H1 (cell line): ENCODE results near the gene PARD3. TPM values are rescaled to one million over a fixed set of nuclear protein-coding genes. Genes with fewer than 3 reads are reported as not detected.

ENCODE experiments used
- CTCF ChIA-PET: fragments of 300-600 bp; sonication (Branson Sonifier 250); formaldehyde crosslinking; loops from one replicate; lab custom pipeline; 2021; ENCODE audit not compliant: partially characterized antibody; lab: Charles Lee
- POLR2A ChIA-PET: fragments of 300-600 bp; sonication (Branson Sonifier 250); formaldehyde crosslinking; loops from one replicate; lab custom pipeline; 2021; ENCODE audit warnings: inconsistent platforms; ENCODE audit not compliant: partially characterized antibody; lab: Charles Lee
- DNase-seq, 2 experiments: peaks; one replicate each; pipeline versions ENCODE4 v3.0.0 to v3.0.0-alpha.2; 2010 to 2022; ENCODE audit warnings: low spot score in 2 of 2, low read depth in 1 of 2, mixed read lengths in 1 of 2
- FAIRE-seq: peaks from 2 replicates; lab custom pipeline; 2011; peaks lifted over from hg19 to GRCh38; lab: Jason Lieb, UNC
- H2AFZ ChIP-seq: 2 replicates; pipeline ENCODE4 v1.8.1; 2012; ENCODE audit warnings: low read length, inconsistent platforms
- H2AK5ac ChIP-seq: 2 replicates; pipeline ENCODE4 v1.6.1; 2013; ENCODE audit warnings: low read depth, low read length
- H2BK120ac ChIP-seq: replicated peaks from 2 replicates; pipeline ENCODE3; 2013; ENCODE audit warnings: low read depth, low read length, inconsistent platforms
- H2BK12ac ChIP-seq: 2 replicates; pipeline ENCODE4 v1.6.1; 2013; ENCODE audit warnings: low read depth, low read length
- H2BK15ac ChIP-seq: 2 replicates; pipeline ENCODE4 v1.6.1; 2013; ENCODE audit warnings: low read length
- H2BK20ac ChIP-seq: 2 replicates; pipeline ENCODE4 v1.6.1; 2013; ENCODE audit warnings: low read length
- H2BK5ac ChIP-seq: 2 replicates; pipeline ENCODE4 v1.6.1; 2013; ENCODE audit warnings: low read depth, low read length
- H3K14ac ChIP-seq: 2 replicates; pipeline ENCODE4 v1.6.1; 2013; ENCODE audit warnings: inconsistent platforms; ENCODE audit not compliant: insufficient read length
- H3K18ac ChIP-seq: 2 replicates; pipeline ENCODE4 v1.6.1; 2013; ENCODE audit warnings: low read length; ENCODE audit errors: extremely low read depth
- H3K23ac ChIP-seq: 2 replicates; pipeline ENCODE4 v1.6.1; 2013; ENCODE audit warnings: inconsistent platforms; ENCODE audit not compliant: insufficient read length
- H3K23me2 ChIP-seq: 2 replicates; pipeline ENCODE4 v1.6.1; 2013; ENCODE audit warnings: low read depth, low read length
- H3K27ac ChIP-seq: 2 replicates; pipeline ENCODE4 v1.6.1; 2011; ENCODE audit warnings: low read depth, low read length, inconsistent platforms
- H3K27me3 ChIP-seq, 4 experiments: replicated peaks in 1 of 4; 1 replicate in 1 of 4; 2 replicates in 3 of 4; pipeline versions ENCODE4 v1.6.1 to v1.8.1; 2011 to 2013; ENCODE audit warnings: low read length in 3 of 4, mild to moderate bottlenecking in 3 of 4, inconsistent platforms in 2 of 4, mixed read lengths in 2 of 4, moderate library complexity in 1 of 4; ENCODE audit not compliant: control insufficient read depth in 3 of 4, insufficient read depth in 3 of 4; ENCODE audit errors: extremely low read depth in 1 of 4
- H3K36me3 ChIP-seq, 4 experiments: 2 replicates each; pipeline versions ENCODE4 v1.6.1 to v1.8.1; 2011 to 2013; ENCODE audit warnings: mild to moderate bottlenecking in 4 of 4, low read length in 3 of 4, moderate library complexity in 2 of 4, control low read depth in 1 of 4, inconsistent platforms in 1 of 4; ENCODE audit not compliant: insufficient read depth in 4 of 4, control insufficient read depth in 2 of 4
- H3K4ac ChIP-seq: replicated peaks from 2 replicates; pipeline ENCODE3; 2013; ENCODE audit warnings: low read length, low read depth, mixed read lengths, inconsistent platforms; ENCODE audit not compliant: insufficient read length
- H3K4me1 ChIP-seq, 4 experiments: replicated peaks in 1 of 4; 1 replicate in 1 of 4; 2 replicates in 3 of 4; pipeline versions ENCODE4 v1.6.1 to v1.8.1; 2011 to 2013; ENCODE audit warnings: low read length in 3 of 4, inconsistent platforms in 2 of 4, mixed read lengths in 1 of 4; ENCODE audit not compliant: insufficient read depth in 4 of 4, control insufficient read depth in 3 of 4
- H3K4me2 ChIP-seq, 2 experiments: 2 replicates each; pipeline versions ENCODE4 v1.6.1 to v1.8.1; 2011 to 2013; ENCODE audit warnings: low read depth in 2 of 2, low read length in 2 of 2, control low read depth in 1 of 2, inconsistent platforms in 1 of 2, mild to moderate bottlenecking in 1 of 2; ENCODE audit not compliant: insufficient read depth in 1 of 2
- H3K4me3 ChIP-seq, 4 experiments: fragments of 200-600, 300-600 bp in 1 of 4; sonication (generic), shearing (Covaris generic), sonication (Bioruptor Twin) in 1 of 4; 2 replicates each; pipeline versions ENCODE4 v1.5.1 to v1.8.1; 2011 to 2016; ENCODE audit warnings: low read length in 4 of 4, low read depth in 3 of 4, control low read depth in 2 of 4, inconsistent platforms in 2 of 4, mild to moderate bottlenecking in 2 of 4, mixed read lengths in 1 of 4, moderate library complexity in 1 of 4; ENCODE audit not compliant: insufficient read depth in 2 of 4; ENCODE audit errors: extremely low read depth in 1 of 4
- H3K56ac ChIP-seq: replicated peaks from 2 replicates; pipeline ENCODE3; 2013; ENCODE audit warnings: low read depth, mild to moderate bottlenecking, mixed read lengths, low read length, inconsistent platforms; ENCODE audit not compliant: insufficient read length
- H3K79me1 ChIP-seq: 2 replicates; pipeline ENCODE4 v1.6.1; 2013; ENCODE audit warnings: low read depth, low read length, control low read depth
- H3K79me2 ChIP-seq, 2 experiments: 2 replicates each; pipeline versions ENCODE4 v1.6.1 to v1.8.1; 2012 to 2013; ENCODE audit warnings: low read length in 2 of 2, mild to moderate bottlenecking in 2 of 2, inconsistent platforms in 1 of 2; ENCODE audit not compliant: insufficient read depth in 2 of 2, control insufficient read depth in 1 of 2
- H3K9ac ChIP-seq, 4 experiments: replicated peaks in 1 of 4; 1 replicate in 1 of 4; 2 replicates in 3 of 4; pipeline versions ENCODE4 v1.6.1 to v1.8.1; 2011 to 2013; ENCODE audit warnings: low read depth in 3 of 4, low read length in 3 of 4, control low read depth in 2 of 4, mild to moderate bottlenecking in 2 of 4, moderate library complexity in 2 of 4, inconsistent platforms in 1 of 4; ENCODE audit errors: extremely low read depth in 1 of 4
- H3K9me3 ChIP-seq, 2 experiments: 2 replicates each; pipeline versions ENCODE4 v1.6.1 to v1.8.1; 2012 to 2013; ENCODE audit warnings: mild to moderate bottlenecking in 2 of 2, moderate library complexity in 2 of 2, control low read depth in 1 of 2, inconsistent platforms in 1 of 2, low read depth in 1 of 2, low read length in 1 of 2, mixed read lengths in 1 of 2; ENCODE audit not compliant: insufficient read depth in 2 of 2
- H4K20me1 ChIP-seq, 2 experiments: replicated peaks in 1 of 2; 2 replicates each; pipeline versions ENCODE3 to v1.8.1; 2011 to 2013; ENCODE audit warnings: inconsistent platforms in 2 of 2, low read length in 2 of 2, mild to moderate bottlenecking in 1 of 2; ENCODE audit not compliant: insufficient read depth in 2 of 2, control insufficient read depth in 1 of 2
- H4K5ac ChIP-seq: 2 replicates; pipeline ENCODE4 v1.6.1; 2013; ENCODE audit warnings: low read length, low read depth, mixed read lengths, inconsistent platforms; ENCODE audit not compliant: insufficient read length
- H4K8ac ChIP-seq: 2 replicates; pipeline ENCODE4 v1.8.0; 2013; ENCODE audit warnings: mild to moderate bottlenecking, moderate library complexity, low read length, inconsistent platforms; ENCODE audit not compliant: insufficient read depth; ENCODE audit errors: extremely low read depth
- H4K91ac ChIP-seq: replicated peaks from 2 replicates; pipeline ENCODE3; 2013; ENCODE audit warnings: low read length, mixed read lengths, inconsistent platforms; ENCODE audit not compliant: insufficient read length
- CBX8 ChIP-seq: fragments of 300-800, 300-1000 bp; sonication (generic); IDR thresholded peaks from 2 replicates; pipeline ENCODE4 v1.7.1; 2016; ENCODE audit warnings: low read depth, low read length, borderline replicate concordance
- CHD1 ChIP-seq: IDR thresholded peaks from 2 replicates; pipeline ENCODE4 v1.6.1; 2012; ENCODE audit warnings: low read depth, low read length, improper control_type of control experiment
- EP300 ChIP-seq, 2 experiments: IDR thresholded peaks; 1 replicate in 1 of 2; 2 replicates in 1 of 2; pipeline ENCODE4 v1.6.1; 2011 to 2012; ENCODE audit warnings: low read depth in 2 of 2, low read length in 2 of 2, mild to moderate bottlenecking in 2 of 2, borderline replicate concordance in 1 of 2, inconsistent platforms in 1 of 2, moderate library complexity in 1 of 2
- MAFK ChIP-seq: IDR thresholded peaks from 2 replicates; pipeline ENCODE4 v1.6.1; 2012; ENCODE audit warnings: low read depth, mild to moderate bottlenecking, improper control_type of control experiment, low read length
- POU5F1 ChIP-seq: IDR thresholded peaks from 2 replicates; pipeline ENCODE4 v1.6.1; 2011; ENCODE audit warnings: low read depth, mild to moderate bottlenecking, low read length, moderate library complexity
- RFX5 ChIP-seq: IDR thresholded peaks from 2 replicates; pipeline ENCODE4 v1.6.1; 2011; ENCODE audit warnings: low read depth, low read length, improper control_type of control experiment, borderline replicate concordance
- SIN3A ChIP-seq, 2 experiments: IDR thresholded peaks in 1 of 2; conservative IDR thresholded peaks in 1 of 2; 2 replicates each; pipeline ENCODE4 v1.6.1; 2011 to 2012; ENCODE audit warnings: low read length in 2 of 2, improper control_type of control experiment in 1 of 2, low read depth in 1 of 2, mild to moderate bottlenecking in 1 of 2
- SIRT6 ChIP-seq: IDR thresholded peaks from one replicate; pipeline ENCODE4 v1.7.1; 2012; ENCODE audit warnings: low read length, inconsistent platforms
- TAF7 ChIP-seq: optimal IDR thresholded peaks from 2 replicates; pipeline ENCODE3; 2011; ENCODE audit warnings: low read depth, mild to moderate bottlenecking, inconsistent platforms, low read length, moderate library complexity, borderline replicate concordance
- TCF12 ChIP-seq: IDR thresholded peaks from 2 replicates; pipeline ENCODE4 v1.6.1; 2011; ENCODE audit warnings: low read depth, mild to moderate bottlenecking, low read length
- TEAD4 ChIP-seq: IDR thresholded peaks from 2 replicates; pipeline ENCODE4 v1.6.1; 2012; ENCODE audit warnings: low read depth, low read length, inconsistent platforms, mixed read lengths
- ZNF274 ChIP-seq: IDR thresholded peaks from 2 replicates; pipeline ENCODE4 v1.7.0; 2012; ENCODE audit warnings: low read length, borderline replicate concordance; ENCODE audit errors: extremely low read depth
- WGBS, 2 experiments: shearing (Covaris generic) in 1 of 2; methylation state at CpG; one replicate each; pipeline versions ENCODE4 v1.1.6 to v1.1.7; 2013 to 2015; ENCODE audit warnings: low lambda C conversion rate in 2 of 2, mixed read lengths in 2 of 2, inconsistent platforms in 1 of 2, low coverage in 1 of 2, missing lambda C conversion rate in 1 of 2; ENCODE audit not compliant: insufficient replicate concordance in 2 of 2, insufficient coverage in 1 of 2, insufficient read length in 1 of 2; ENCODE audit errors: extremely low coverage in 1 of 2, missing lambda C conversion rate in 1 of 2; 5-methylcytosine and 5-hydroxymethylcytosine counted together
- polyA plus RNA-seq, 7 experiments: library from polyadenylated mRNA; depleted of rRNA in 3 of 7; stranded (reverse) in 5 of 7; unstranded in 2 of 7; fragments of >200 nt in 5 of 7; fragments of 200-250 nt in 2 of 7; gene quantifications; 1 replicate in 5 of 7; 2 replicates in 1 of 7; 4 replicates in 1 of 7; pipeline versions ENCODE4 v1.2.1 to v1.2.3, GENCODE V29; 2011 to 2013; ENCODE audit warnings: missing spikeins in 2 of 7, mixed read lengths in 2 of 7
- total RNA-seq: library from RNA; stranded (reverse); fragmentation: NEBNext Ultra II Directional; extraction: Animal tissue kit (Norgen Biotek cat#: 25700); gene quantifications from 2 replicates; pipeline ENCODE4 v1.2.1, GENCODE V29; 2021
- TF ChIP-seq, protein P1 (sequence below): IDR thresholded peaks from 2 replicates; pipeline ENCODE4 v1.6.1; 2012; ENCODE audit warnings: inconsistent platforms

Gene PARD3
- total and polyA plus RNA-seq, 2 of the 8 experiments (the other 6 are each of a cell fraction or from before 2014, with no cell fraction given): 19.7 to 49.1 TPM

DNA sequence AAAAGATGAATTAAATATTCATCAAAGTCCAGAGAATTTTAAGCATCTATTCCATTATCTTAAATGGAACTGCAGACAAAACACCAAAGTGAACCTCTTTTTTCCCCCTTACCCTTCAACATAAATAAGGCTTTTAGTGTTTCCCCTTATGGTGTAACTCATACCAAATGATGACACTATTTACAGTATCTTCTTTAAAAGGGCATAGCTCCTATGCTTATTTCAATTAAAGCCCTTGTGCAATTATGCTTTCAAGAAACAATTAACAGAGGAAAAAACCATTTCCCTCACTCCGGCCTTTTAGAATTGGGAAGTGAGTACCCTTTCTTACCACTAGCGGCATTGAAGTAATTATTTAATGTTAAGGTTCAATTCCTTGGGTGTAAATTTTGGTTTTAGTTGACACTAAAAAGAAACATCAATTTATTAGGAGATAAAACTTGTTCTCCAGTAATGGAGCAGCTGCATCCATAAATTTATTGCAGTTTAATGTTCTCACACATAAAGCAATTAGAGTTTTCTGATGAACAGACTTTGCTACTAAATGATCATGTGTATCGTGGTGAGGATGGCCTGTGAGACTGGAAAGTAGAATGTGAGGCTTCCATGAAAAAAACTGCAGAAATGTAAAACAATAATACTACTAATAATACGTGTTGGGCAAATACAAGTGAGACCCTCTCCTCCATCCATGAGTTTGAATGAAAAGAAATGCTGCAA lies 661.3 kb downstream of the PARD3 start:
- Histone ChIP-seq H2BK15ac (no peak overlapping the region), H2AFZ (no peak overlapping the region), H2AK5ac (no peak overlapping the region), H3K9me3 (no peaks in the 10 kb centered on the region), H4K91ac (no peak overlapping the region), H3K18ac (no peak overlapping the region), H4K5ac (no peak overlapping the region), H4K20me1 (no peaks in the 10 kb centered on the region), H2BK12ac (no peak overlapping the region), H3K14ac (no peak overlapping the region), H3K23ac (no peak overlapping the region), H3K4me3 (no peak overlapping the region), H3K23me2 (no peaks in the 10 kb centered on the region), H2BK5ac (no peak overlapping the region), H3K27ac (no peak overlapping the region), H3K27me3 (no peaks in the 10 kb centered on the region), H3K4me1 (peaks cover 0 to 4% (median 0%) of the 10 kb centered on the region in 4 experiments; a peak in 1 of 7 replicates), H3K9ac (no peak overlapping the region), H3K4me2 (no peak overlapping the region), H3K79me2 (no peaks in the 10 kb centered on the region), H2BK20ac (no peak overlapping the region), H3K4ac (no peak overlapping the region), H3K56ac (no peak overlapping the region), H2BK120ac (no peak overlapping the region), H4K8ac (no peak overlapping the region), H3K36me3 (no peaks in the 10 kb centered on the region), H3K79me1 (no peaks in the 10 kb centered on the region)
- 86% methylated on average over 4 of the region's 4 CpGs; no CpG with 5 or more reads in 1 of the 2 experiments for WGBS, 2 experiments
- CTCF ChIA-PET: interaction anchor here (0.6 kb wide), 1 partner anchor 28 kb away, joined by 3 read pairs; no protein-coding TSS in a partner anchor
- DNase-seq: no peak
- FAIRE-seq: no peak
- POLR2A ChIA-PET: no interaction called here
- TF ChIP-seq ZNF274 (no peak), TAF7 (no peak), MAFK (no peak), TEAD4 (no peak), CHD1 (no peak), SIRT6 (no peak), RFX5 (no peak), SIN3A (conservative IDR thresholded peaks at IDR 0.05 in 1 of 2, IDR thresholded peaks at IDR 0.05 in 1 of 2; ENCODE audit: low read depth in 1 of 2, low read length in 2 of 2) (no peak), POU5F1 (no peak), EP300 (IDR thresholded peaks at IDR 0.05; ENCODE audit: borderline replicate concordance in 1 of 2, low read depth in 2 of 2, low read length in 2 of 2) (no peak), TCF12 (no peak), CBX8 (no peak)
- TF ChIP-seq, protein P1, sequence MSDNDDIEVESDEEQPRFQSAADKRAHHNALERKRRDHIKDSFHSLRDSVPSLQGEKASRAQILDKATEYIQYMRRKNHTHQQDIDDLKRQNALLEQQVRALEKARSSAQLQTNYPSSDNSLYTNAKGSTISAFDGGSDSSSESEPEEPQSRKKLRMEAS: no peak
